GM12878 (cell line): ENCODE data around the gene SLC25A45. TPM values are rescaled to one million over a fixed set of nuclear protein-coding genes. Genes with fewer than 3 reads are reported as not detected.

Experiments used
- ASH2L ChIP-seq: fragments of 300-600, 200-600 bp; sonication (generic); IDR thresholded peaks from 2 replicates; pipeline ENCODE4 v1.6.1; 2017; ENCODE audit warnings: low read depth, mild to moderate bottlenecking, borderline replicate concordance
- CHD2 ChIP-seq: IDR thresholded peaks from 2 replicates; pipeline ENCODE4 v1.6.1; 2011; ENCODE audit warnings: low read depth, low read length, improper control_type of control experiment, borderline replicate concordance
- ETV6 ChIP-seq, 2 experiments: fragments of 450-650 bp in 1 of 2; IDR thresholded peaks in 1 of 2; conservative IDR thresholded peaks in 1 of 2; 2 replicates each; pipeline ENCODE4 v1.6.1; 2014; ENCODE audit warnings: antibody characterized with exemption in 1 of 2, borderline replicate concordance in 1 of 2, low read depth in 1 of 2, mild to moderate bottlenecking in 1 of 2, moderate library complexity in 1 of 2
- EZH2 ChIP-seq: IDR thresholded peaks from 2 replicates; pipeline ENCODE4 v1.6.1; 2012; ENCODE audit warnings: low read depth, mild to moderate bottlenecking, control low read depth, inconsistent platforms, low read length, borderline replicate concordance; ENCODE audit not compliant: control insufficient read depth
- GATAD2B ChIP-seq: fragments of 450-650 bp; conservative IDR thresholded peaks from 2 replicates; pipeline ENCODE4 v1.6.1; 2017; ENCODE audit warnings: low read depth, mild to moderate bottlenecking, moderate library complexity
- HCFC1 ChIP-seq: fragments of 150-350 bp; IDR thresholded peaks from 2 replicates; pipeline ENCODE4 v1.6.1; 2014; ENCODE audit warnings: low read length
- JUNB ChIP-seq: IDR thresholded peaks from 2 replicates; pipeline ENCODE4 v1.6.1; 2016; ENCODE audit warnings: antibody characterized with exemption, mild to moderate bottlenecking
- KLF5 ChIP-seq: fragments of 450-650 bp; IDR thresholded peaks from 2 replicates; pipeline ENCODE4 v1.6.1; 2014; ENCODE audit warnings: mild to moderate bottlenecking; ENCODE audit not compliant: partially characterized antibody
- MEF2A ChIP-seq: IDR thresholded peaks from 2 replicates; pipeline ENCODE4 v1.6.1; 2011; ENCODE audit warnings: low read depth, mild to moderate bottlenecking, low read length, moderate library complexity; ENCODE audit not compliant: insufficient read depth
- MXI1 ChIP-seq: fragments of 150-350 bp; IDR thresholded peaks from 2 replicates; pipeline ENCODE4 v1.6.1; 2011; ENCODE audit warnings: low read depth, mild to moderate bottlenecking, inconsistent platforms, low read length, improper control_type of control experiment
- MYB ChIP-seq: fragments of 150-350 bp; IDR thresholded peaks from 2 replicates; pipeline ENCODE4 v1.6.1; 2014; ENCODE audit warnings: mild to moderate bottlenecking, low read depth, low read length, borderline replicate concordance
- NFYB ChIP-seq: IDR thresholded peaks from 2 replicates; pipeline ENCODE4 v1.6.1; 2011; ENCODE audit warnings: low read depth, mild to moderate bottlenecking, low read length, improper control_type of control experiment, moderate library complexity; ENCODE audit not compliant: insufficient read depth
- NR2C2 ChIP-seq: IDR thresholded peaks from 2 replicates; pipeline ENCODE4 v1.6.1; 2011; ENCODE audit warnings: borderline replicate concordance, low read depth; ENCODE audit not compliant: control insufficient read depth, insufficient read length
- PAX5 ChIP-seq: IDR thresholded peaks from 2 replicates; pipeline ENCODE4 v1.6.1; 2011; ENCODE audit warnings: low read depth, low read length, borderline replicate concordance
- SMAD1 ChIP-seq: fragments of 450-650 bp; IDR thresholded peaks from 2 replicates; pipeline ENCODE4 v1.6.1; 2018; ENCODE audit warnings: mild to moderate bottlenecking, low read depth; ENCODE audit not compliant: partially characterized antibody
- TARDBP ChIP-seq: IDR thresholded peaks from 2 replicates; pipeline ENCODE4 v1.6.1; 2016; ENCODE audit warnings: borderline replicate concordance
- TCF7 ChIP-seq: IDR thresholded peaks from 2 replicates; pipeline ENCODE4 v1.6.1; 2014; ENCODE audit warnings: antibody characterized with exemption, borderline replicate concordance
- ZZZ3 ChIP-seq: IDR thresholded peaks from 2 replicates; pipeline ENCODE4 v1.6.1; 2011; ENCODE audit warnings: low read depth; ENCODE audit not compliant: control insufficient read depth, insufficient read length
- polyA plus RNA-seq, 11 experiments: library from polyadenylated mRNA; depleted of rRNA in 4 of 11; unstranded in 6 of 11; stranded (reverse) in 5 of 11; fragments of >200 nt; fragmentation: Nextera tagmentation in 4 of 11; fragmentation: Illumina TruSeq in 1 of 11; extraction: Ambion mirVana in 4 of 11; extraction: Trizol in 1 of 11; gene quantifications; 1 replicate in 1 of 11; 2 replicates in 10 of 11; pipeline versions ENCODE4 v1.2.1 to v1.2.3, GENCODE V29; 2011 to 2016; ENCODE audit warnings: inconsistent platforms in 2 of 11, missing spikeins in 2 of 11, low read depth in 1 of 11
- total RNA-seq, 4 experiments: library from RNA; depleted of rRNA in 3 of 4; stranded (reverse); fragments of >200 nt in 3 of 4; fragmentation: Illumina TruSeq in 1 of 4; extraction: Trizol in 1 of 4; gene quantifications; 2 replicates each; pipeline versions ENCODE4 v1.2.1 to v1.2.3, GENCODE V29; 2013 to 2021
- TF ChIP-seq, protein P1 (sequence below): fragments of 450-650 bp; IDR thresholded peaks from 2 replicates; pipeline ENCODE4 v1.6.1; 2017; ENCODE audit warnings: low read depth, mild to moderate bottlenecking, moderate library complexity
- TF ChIP-seq, protein P2 (sequence below), 3 experiments: IDR thresholded peaks in 2 of 3; conservative IDR thresholded peaks in 1 of 3; 2 replicates each; pipeline ENCODE4 v1.5.1; 2011; ENCODE audit warnings: low read depth in 3 of 3, low read length in 3 of 3, mild to moderate bottlenecking in 3 of 3, control low read depth in 2 of 3, moderate library complexity in 2 of 3, inconsistent platforms in 1 of 3, mixed read lengths in 1 of 3; ENCODE audit not compliant: control insufficient read depth in 2 of 3, insufficient read depth in 1 of 3; ENCODE audit errors: extremely low read depth in 1 of 3
- TF ChIP-seq, protein P3 (sequence below): IDR thresholded peaks from 2 replicates; pipeline ENCODE4 v1.6.1; 2012; ENCODE audit warnings: low read depth, low read length, improper control_type of control experiment
- TF ChIP-seq, protein P4 (sequence below): IDR thresholded peaks from 2 replicates; pipeline ENCODE4 v1.6.1; 2012; ENCODE audit warnings: low read depth, low read length, improper control_type of control experiment

The SLC25A45 gene
- total and polyA plus RNA-seq, 10 of the 15 experiments (the other 5 are each of a cell fraction or from before 2014, with no cell fraction given): 4.1 to 35.2 (median 20.3) TPM

DNA sequence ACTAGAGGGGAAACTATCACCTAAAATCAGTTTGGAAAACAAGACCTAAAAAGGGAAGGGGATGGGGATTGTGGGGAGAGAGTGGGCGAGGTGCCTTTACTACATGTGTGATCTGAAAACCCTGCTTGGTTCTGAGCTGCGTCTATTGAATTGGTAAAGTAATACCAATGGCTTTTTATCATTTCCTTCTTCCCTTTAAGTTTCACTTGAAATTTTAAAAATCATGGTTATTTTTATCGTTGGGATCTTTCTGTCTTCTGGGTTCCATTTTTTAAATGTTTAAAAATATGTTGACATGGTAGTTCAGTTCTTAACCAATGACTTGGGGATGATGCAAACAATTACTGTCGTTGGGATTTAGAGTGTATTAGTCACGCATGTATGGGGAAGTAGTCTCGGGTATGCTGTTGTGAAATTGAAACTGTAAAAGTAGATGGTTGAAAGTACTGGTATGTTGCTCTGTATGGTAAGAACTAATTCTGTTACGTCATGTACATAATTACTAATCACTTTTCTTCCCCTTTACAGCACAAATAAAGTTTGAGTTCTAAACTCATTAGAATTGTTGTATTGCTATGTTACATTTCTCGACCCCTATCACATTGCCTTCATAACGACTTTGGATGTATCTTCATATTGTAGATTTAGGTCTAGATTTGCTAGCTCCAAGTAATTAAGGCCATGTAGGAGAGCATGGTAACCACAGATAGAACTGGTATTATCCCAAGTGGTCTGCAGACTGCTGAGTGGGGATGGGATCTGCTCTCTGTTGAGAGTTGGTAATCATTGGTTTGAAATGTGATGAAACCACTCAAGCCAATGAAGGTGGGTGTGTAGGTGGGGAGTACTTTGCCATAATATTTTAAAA lies 43.8 kb upstream of the SLC25A45 start (continued):
- TF ChIP-seq MYB: 0 out of 2 replicates have a peak, but pooled peaks have one; percentile 67
- TF ChIP-seq, protein P1, sequence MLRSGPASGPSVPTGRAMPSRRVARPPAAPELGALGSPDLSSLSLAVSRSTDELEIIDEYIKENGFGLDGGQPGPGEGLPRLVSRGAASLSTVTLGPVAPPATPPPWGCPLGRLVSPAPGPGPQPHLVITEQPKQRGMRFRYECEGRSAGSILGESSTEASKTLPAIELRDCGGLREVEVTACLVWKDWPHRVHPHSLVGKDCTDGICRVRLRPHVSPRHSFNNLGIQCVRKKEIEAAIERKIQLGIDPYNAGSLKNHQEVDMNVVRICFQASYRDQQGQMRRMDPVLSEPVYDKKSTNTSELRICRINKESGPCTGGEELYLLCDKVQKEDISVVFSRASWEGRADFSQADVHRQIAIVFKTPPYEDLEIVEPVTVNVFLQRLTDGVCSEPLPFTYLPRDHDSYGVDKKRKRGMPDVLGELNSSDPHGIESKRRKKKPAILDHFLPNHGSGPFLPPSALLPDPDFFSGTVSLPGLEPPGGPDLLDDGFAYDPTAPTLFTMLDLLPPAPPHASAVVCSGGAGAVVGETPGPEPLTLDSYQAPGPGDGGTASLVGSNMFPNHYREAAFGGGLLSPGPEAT: no peak; the same call in 1 of the 2 replicates
- no peak for TF ChIP-seq TARDBP
- TF ChIP-seq NFYB: peak; percentile 60; the same call in 1 of the 2 replicates
- TF ChIP-seq, protein P2, sequence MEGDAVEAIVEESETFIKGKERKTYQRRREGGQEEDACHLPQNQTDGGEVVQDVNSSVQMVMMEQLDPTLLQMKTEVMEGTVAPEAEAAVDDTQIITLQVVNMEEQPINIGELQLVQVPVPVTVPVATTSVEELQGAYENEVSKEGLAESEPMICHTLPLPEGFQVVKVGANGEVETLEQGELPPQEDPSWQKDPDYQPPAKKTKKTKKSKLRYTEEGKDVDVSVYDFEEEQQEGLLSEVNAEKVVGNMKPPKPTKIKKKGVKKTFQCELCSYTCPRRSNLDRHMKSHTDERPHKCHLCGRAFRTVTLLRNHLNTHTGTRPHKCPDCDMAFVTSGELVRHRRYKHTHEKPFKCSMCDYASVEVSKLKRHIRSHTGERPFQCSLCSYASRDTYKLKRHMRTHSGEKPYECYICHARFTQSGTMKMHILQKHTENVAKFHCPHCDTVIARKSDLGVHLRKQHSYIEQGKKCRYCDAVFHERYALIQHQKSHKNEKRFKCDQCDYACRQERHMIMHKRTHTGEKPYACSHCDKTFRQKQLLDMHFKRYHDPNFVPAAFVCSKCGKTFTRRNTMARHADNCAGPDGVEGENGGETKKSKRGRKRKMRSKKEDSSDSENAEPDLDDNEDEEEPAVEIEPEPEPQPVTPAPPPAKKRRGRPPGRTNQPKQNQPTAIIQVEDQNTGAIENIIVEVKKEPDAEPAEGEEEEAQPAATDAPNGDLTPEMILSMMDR (IDR thresholded peaks at IDR 0.05 in 2 of 3, conservative IDR thresholded peaks at IDR 0.05 in 1 of 3; ENCODE audit: control insufficient read depth in 2 of 3, extremely low read depth in 1 of 3, insufficient read depth in 1 of 3, low read depth in 3 of 3, low read length in 3 of 3): no peak
- peak; percentile 79; the same call in 1 of the 2 replicates for TF ChIP-seq MXI1
- TF ChIP-seq ASH2L: no peak
- peak; percentile 84 for TF ChIP-seq SMAD1
- TF ChIP-seq MEF2A: no peak
- peak in 1 of 2 experiments; percentile 76; a peak in 1 of 4 replicates for TF ChIP-seq ETV6 (conservative IDR thresholded peaks at IDR 0.05 in 1 of 2, IDR thresholded peaks at IDR 0.05 in 1 of 2; ENCODE audit: borderline replicate concordance in 1 of 2, low read depth in 1 of 2)
- TF ChIP-seq GATAD2B: no peak
- TF ChIP-seq NR2C2: no peak
- TF ChIP-seq, protein P3, sequence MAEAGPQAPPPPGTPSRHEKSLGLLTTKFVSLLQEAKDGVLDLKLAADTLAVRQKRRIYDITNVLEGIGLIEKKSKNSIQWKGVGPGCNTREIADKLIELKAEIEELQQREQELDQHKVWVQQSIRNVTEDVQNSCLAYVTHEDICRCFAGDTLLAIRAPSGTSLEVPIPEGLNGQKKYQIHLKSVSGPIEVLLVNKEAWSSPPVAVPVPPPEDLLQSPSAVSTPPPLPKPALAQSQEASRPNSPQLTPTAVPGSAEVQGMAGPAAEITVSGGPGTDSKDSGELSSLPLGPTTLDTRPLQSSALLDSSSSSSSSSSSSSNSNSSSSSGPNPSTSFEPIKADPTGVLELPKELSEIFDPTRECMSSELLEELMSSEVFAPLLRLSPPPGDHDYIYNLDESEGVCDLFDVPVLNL: no peak
- no peak for TF ChIP-seq ZZZ3
- TF ChIP-seq TCF7: no peak
- TF ChIP-seq, protein P4, sequence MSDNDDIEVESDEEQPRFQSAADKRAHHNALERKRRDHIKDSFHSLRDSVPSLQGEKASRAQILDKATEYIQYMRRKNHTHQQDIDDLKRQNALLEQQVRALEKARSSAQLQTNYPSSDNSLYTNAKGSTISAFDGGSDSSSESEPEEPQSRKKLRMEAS: no peak
- TF ChIP-seq CHD2: no peak; the same call in 1 of the 2 replicates
- TF ChIP-seq EZH2: no peak
- TF ChIP-seq PAX5: 0 out of 2 replicates have a peak, but pooled peaks have one; percentile 13
- TF ChIP-seq JUNB: peak; percentile 64
- TF ChIP-seq HCFC1: no peak
- peak; percentile 23 for TF ChIP-seq KLF5
